Chondrocyte (in vitro differentiated cells): ENCODE measurements around the gene PTPRG. TPM values are rescaled to one million over a fixed set of nuclear protein-coding genes. Genes with fewer than 3 reads are reported as not detected.

Source experiments
- DNase-seq: peaks from one replicate; pipeline ENCODE4 v3.0.0; 2021; ENCODE audit warnings: mixed read lengths, low spot score
- H3K27ac Mint-ChIP-seq: one replicate; pipeline ENCODE4 v1.8.0; 2021; ENCODE audit warnings: mild to moderate bottlenecking, moderate library complexity, mixed read lengths; ENCODE audit not compliant: unreplicated experiment
- H3K27me3 Mint-ChIP-seq: 2 replicates; pipeline ENCODE4 v1.8.0; 2021; ENCODE audit warnings: low read depth, mixed read lengths
- H3K36me3 Mint-ChIP-seq: 2 replicates; pipeline ENCODE4 v1.8.0; 2021; ENCODE audit warnings: low read depth, mixed read lengths
- H3K4me1 Mint-ChIP-seq: 2 replicates; pipeline ENCODE4 v1.8.0; 2021; ENCODE audit warnings: low read depth, mild to moderate bottlenecking, mixed read lengths
- H3K4me3 Mint-ChIP-seq: one replicate; pipeline ENCODE4 v1.8.0; 2021; ENCODE audit warnings: mild to moderate bottlenecking, moderate library complexity, mixed read lengths; ENCODE audit not compliant: unreplicated experiment
- H3K9me3 Mint-ChIP-seq: 2 replicates; pipeline ENCODE4 v1.8.0; 2021; ENCODE audit warnings: low read depth, mixed read lengths
- total RNA-seq: library from RNA; stranded (reverse); gene quantifications from 3 replicates; pipeline ENCODE4 v1.2.1, GENCODE V29; 2021
- TF ChIP-seq, protein P1 (sequence below): fragments of 200-600 bp; sonication (generic); IDR thresholded peaks from 2 replicates; pipeline ENCODE4 v1.5.0; 2021; ENCODE audit warnings: antibody characterized with exemption, mild to moderate bottlenecking, moderate library complexity

Gene PTPRG
- total RNA-seq, 1 donor from 2014 or later, result 45.5 TPM

GRCh38 chr3:61620073-61620472 is 58.7 kb downstream of the PTPRG start:
- Mint-ChIP-seq H3K36me3 (peaks cover 15% of the 10 kb centered on the region), H3K27me3 (peaks cover 14% of the 10 kb centered on the region), H3K9me3 (no peaks in the 10 kb centered on the region), H3K4me1 (peaks cover 9% of the 10 kb centered on the region), H3K27ac (no peak overlapping the region), H3K4me3 (no peak overlapping the region)
- TF ChIP-seq, protein P1, sequence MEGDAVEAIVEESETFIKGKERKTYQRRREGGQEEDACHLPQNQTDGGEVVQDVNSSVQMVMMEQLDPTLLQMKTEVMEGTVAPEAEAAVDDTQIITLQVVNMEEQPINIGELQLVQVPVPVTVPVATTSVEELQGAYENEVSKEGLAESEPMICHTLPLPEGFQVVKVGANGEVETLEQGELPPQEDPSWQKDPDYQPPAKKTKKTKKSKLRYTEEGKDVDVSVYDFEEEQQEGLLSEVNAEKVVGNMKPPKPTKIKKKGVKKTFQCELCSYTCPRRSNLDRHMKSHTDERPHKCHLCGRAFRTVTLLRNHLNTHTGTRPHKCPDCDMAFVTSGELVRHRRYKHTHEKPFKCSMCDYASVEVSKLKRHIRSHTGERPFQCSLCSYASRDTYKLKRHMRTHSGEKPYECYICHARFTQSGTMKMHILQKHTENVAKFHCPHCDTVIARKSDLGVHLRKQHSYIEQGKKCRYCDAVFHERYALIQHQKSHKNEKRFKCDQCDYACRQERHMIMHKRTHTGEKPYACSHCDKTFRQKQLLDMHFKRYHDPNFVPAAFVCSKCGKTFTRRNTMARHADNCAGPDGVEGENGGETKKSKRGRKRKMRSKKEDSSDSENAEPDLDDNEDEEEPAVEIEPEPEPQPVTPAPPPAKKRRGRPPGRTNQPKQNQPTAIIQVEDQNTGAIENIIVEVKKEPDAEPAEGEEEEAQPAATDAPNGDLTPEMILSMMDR, result no peak
- no peak for DNase-seq

- peaks cover 9% of the 10 kb centered on the region for H3K4me1 Mint-ChIP-seq
- DNase-seq, result no peak
- H3K27me3 Mint-ChIP-seq, result peaks cover 24% of the 10 kb centered on the region
- peaks cover 12% of the 10 kb centered on the region for H3K36me3 Mint-ChIP-seq
- H3K9me3 Mint-ChIP-seq, result no peaks in the 10 kb centered on the region
- TF ChIP-seq, protein P1, result no peak
- no peak overlapping the region for H3K27ac Mint-ChIP-seq
- H3K4me3 Mint-ChIP-seq, result no peak overlapping the region
These were observed 62.9 kb downstream of the PTPRG start for GRCh38 chr3:61624300-61624699.

- Mint-ChIP-seq H3K9me3 (no peaks in the 10 kb centered on the region), H3K4me1 (peaks cover 20% of the 10 kb centered on the region), H3K36me3 (peaks cover 12% of the 10 kb centered on the region), H3K27ac (no peak overlapping the region), H3K27me3 (peaks cover 24% of the 10 kb centered on the region), H3K4me3 (no peak overlapping the region)
- DNase-seq, result no peak
- TF ChIP-seq, protein P1, result no peak
These were observed 64.1 kb downstream of the PTPRG start for GRCh38 chr3:61625429-61625828.

DNA sequence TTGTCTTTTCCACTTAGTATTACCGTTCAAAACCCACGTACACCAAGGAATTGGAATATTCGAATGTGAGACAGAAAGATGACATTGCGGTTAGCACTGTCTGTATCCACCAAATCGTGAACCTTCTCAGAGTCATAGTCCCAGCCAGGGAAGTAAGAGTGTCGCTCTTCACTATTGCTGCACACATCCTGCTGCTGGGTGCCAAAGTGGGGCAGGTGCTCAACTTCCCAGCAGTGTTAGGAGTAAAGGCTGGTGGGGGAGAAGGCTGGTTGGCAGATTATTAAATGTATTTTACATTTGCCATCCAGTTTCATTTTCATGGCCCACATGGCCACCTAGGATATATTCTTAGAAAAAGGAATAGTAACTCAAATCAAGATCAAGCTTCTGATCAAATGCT is 65.1 kb downstream of the PTPRG start:
- peaks cover 22% of the 10 kb centered on the region for H3K27me3 Mint-ChIP-seq
- peaks cover 24% of the 10 kb centered on the region for H3K4me1 Mint-ChIP-seq
- no peaks in the 10 kb centered on the region for H3K9me3 Mint-ChIP-seq
- H3K36me3 Mint-ChIP-seq, result peaks cover 11% of the 10 kb centered on the region
- no peak overlapping the region for H3K27ac Mint-ChIP-seq
- no peak for DNase-seq
- H3K4me3 Mint-ChIP-seq, result no peak overlapping the region
- TF ChIP-seq, protein P1, result no peak

DNA sequence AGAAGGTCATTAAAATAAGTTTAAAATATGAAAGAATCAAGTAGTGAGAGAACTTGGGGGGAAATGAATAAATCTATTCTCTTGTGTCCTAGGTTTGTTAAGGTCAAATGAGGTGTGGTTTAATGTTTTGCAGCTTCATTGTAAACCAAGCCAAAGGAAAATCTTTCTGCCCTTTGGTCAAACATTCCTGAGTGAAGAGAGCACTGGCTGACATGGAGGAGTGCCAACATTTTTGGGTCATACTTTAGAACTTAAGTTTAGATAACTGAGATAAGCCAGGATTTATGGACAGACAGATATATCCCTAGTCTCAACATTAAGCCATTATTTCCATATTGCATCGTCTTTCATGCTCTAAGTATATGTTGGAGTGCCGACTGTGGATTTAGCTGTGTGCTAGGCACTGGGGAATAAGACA is 66.4 kb downstream of the PTPRG start:
- Mint-ChIP-seq H3K36me3 (peaks cover 11% of the 10 kb centered on the region), H3K4me1 (peaks cover 24% of the 10 kb centered on the region), H3K9me3 (no peaks in the 10 kb centered on the region), H3K27ac (peak overlapping the region; percentile 45), H3K4me3 (no peak overlapping the region), H3K27me3 (peaks cover 15% of the 10 kb centered on the region)
- TF ChIP-seq, protein P1, result no peak
- no peak for DNase-seq
